Progenitor cell of endocrine pancreas (in vitro differentiated cells): ENCODE data around the gene GLRX5. TPM values are rescaled to one million over a fixed set of nuclear protein-coding genes. Genes with fewer than 3 reads are reported as not detected.

Experiments used
- DNase-seq: peaks from one replicate; pipeline ENCODE4 v3.0.0; 2021; ENCODE audit warnings: low spot score; ENCODE audit not compliant: unreplicated experiment
- H3K27ac Mint-ChIP-seq: 2 replicates; pipeline ENCODE4 v1.8.0; 2021; ENCODE audit warnings: mild to moderate bottlenecking, moderate library complexity, mixed read lengths
- H3K27me3 Mint-ChIP-seq: 2 replicates; pipeline ENCODE4 v1.8.0; 2021; ENCODE audit warnings: mixed read lengths
- H3K36me3 Mint-ChIP-seq: 2 replicates; pipeline ENCODE4 v1.8.0; 2022; ENCODE audit warnings: mixed read lengths; ENCODE audit not compliant: insufficient read depth
- H3K4me1 Mint-ChIP-seq: 2 replicates; pipeline ENCODE4 v1.8.0; 2021; ENCODE audit warnings: low read depth, mixed read lengths
- H3K4me3 Mint-ChIP-seq: 2 replicates; pipeline ENCODE4 v1.8.0; 2021; ENCODE audit warnings: low read depth, mild to moderate bottlenecking, moderate library complexity, mixed read lengths
- H3K9me3 Mint-ChIP-seq: 2 replicates; pipeline ENCODE4 v1.8.0; 2021; ENCODE audit warnings: low read depth, mixed read lengths
- CTCF ChIP-seq: fragments of 200-600 bp; sonication (generic); IDR thresholded peaks from one replicate; pipeline ENCODE4 v1.5.0; 2021; ENCODE audit warnings: antibody characterized with exemption, mild to moderate bottlenecking; ENCODE audit not compliant: unreplicated experiment
- total RNA-seq: library from RNA; stranded (reverse); gene quantifications from 2 replicates; pipeline ENCODE4 v1.2.1, GENCODE V29; 2021

Gene GLRX5
- total RNA-seq, 1 donor from 2014 or later = 54.8 TPM

GRCh38 chr14:95499354-95499750 is 35.5 kb upstream of the GLRX5 start:
- Mint-ChIP-seq H3K4me3 (no peak overlapping the region), H3K27ac (peak overlapping the region; percentile 65)

GRCh38 chr14:95500201-95500681 is 34.6 kb upstream of the GLRX5 start:
- H3K9me3 Mint-ChIP-seq = no peaks in the 10 kb centered on the region

More at GRCh38 chr14:95499354-95499750, 35.5 kb upstream of the GLRX5 start:
- DNase-seq = no peak
- Mint-ChIP-seq H3K4me1 (peaks cover 13% of the 10 kb centered on the region), H3K27me3 (peaks cover 24% of the 10 kb centered on the region), H3K36me3 (no peaks in the 10 kb centered on the region), H3K9me3 (no peaks in the 10 kb centered on the region)
- TF ChIP-seq CTCF = no peak

GRCh38 chr14:95500772-95501401 is 34.0 kb upstream of the GLRX5 start:
- Mint-ChIP-seq H3K4me3 (no peak overlapping the region), H3K9me3 (no peaks in the 10 kb centered on the region), H3K27me3 (peaks cover 20% of the 10 kb centered on the region), H3K36me3 (no peaks in the 10 kb centered on the region), H3K4me1 (peaks cover 13% of the 10 kb centered on the region), H3K27ac (peak overlapping the region; percentile 3)
- TF ChIP-seq CTCF = no peak
- DNase-seq = no peak

More at GRCh38 chr14:95500201-95500681, 34.6 kb upstream of the GLRX5 start:
- Mint-ChIP-seq H3K4me3 (no peak overlapping the region), H3K36me3 (no peaks in the 10 kb centered on the region), H3K27ac (no peak overlapping the region), H3K4me1 (peaks cover 13% of the 10 kb centered on the region), H3K27me3 (peaks cover 23% of the 10 kb centered on the region)
- no peak for DNase-seq
- no peak for TF ChIP-seq CTCF

- Mint-ChIP-seq H3K36me3 (no peaks in the 10 kb centered on the region), H3K4me1 (peaks cover 6% of the 10 kb centered on the region), H3K27me3 (peaks cover 17% of the 10 kb centered on the region), H3K9me3 (no peaks in the 10 kb centered on the region), H3K4me3 (no peak overlapping the region), H3K27ac (no peak overlapping the region)
- no peak for TF ChIP-seq CTCF
- no peak for DNase-seq
These were observed 32.4 kb upstream of the GLRX5 start for GRCh38 chr14:95502381-95502950.

GRCh38 chr14:95503365-95504134 is 31.3 kb upstream of the GLRX5 start:
- no peaks in the 10 kb centered on the region for H3K36me3 Mint-ChIP-seq
- TF ChIP-seq CTCF = no peak
- no peak overlapping the region for H3K4me3 Mint-ChIP-seq
- no peaks in the 10 kb centered on the region for H3K9me3 Mint-ChIP-seq
- H3K27me3 Mint-ChIP-seq = peaks cover 21% of the 10 kb centered on the region
- DNase-seq = no peak
- H3K27ac Mint-ChIP-seq = no peak overlapping the region
- peaks cover 6% of the 10 kb centered on the region for H3K4me1 Mint-ChIP-seq
